IMR-90 (cell line): ENCODE measurements around the gene MAP1LC3A. TPM values are rescaled to one million over a fixed set of nuclear protein-coding genes. Genes with fewer than 3 reads are reported as not detected.

ENCODE experiments used
- ATAC-seq: fragments of 200-7000 bp; cut with Tn5 transposase; 2 replicates; pipeline ENCODE4 v1.9.1; 2020; ENCODE audit warnings: low read depth, mild to moderate bottlenecking, moderate library complexity
- BruUV-seq: library from RNA; stranded (reverse); fragments of 400-500 nt; replicated peaks from 2 replicates; lab custom pipeline; 2021; lab: Mats Ljungman, UMichigan
- CTCF ChIA-PET: fragments of 300-600 bp; formaldehyde crosslinking; extraction: SDS; loops from one replicate; lab custom pipeline; 2021; ENCODE audit warnings: antibody characterized with exemption; lab: Yijun Ruan, JAX
- POLR2A ChIA-PET: fragments of 300-600 bp; sonication (Branson Sonifier 250); formaldehyde crosslinking; loops from one replicate; lab custom pipeline; 2022; ENCODE audit warnings: antibody characterized with exemption; ENCODE audit not compliant: unreplicated experiment; lab: Charles Lee
- DNase-seq: peaks from one replicate; pipeline ENCODE4 v3.0.0; 2013
- H2AFZ ChIP-seq: replicated peaks from 2 replicates; pipeline ENCODE3; 2013; ENCODE audit warnings: low read length, mild to moderate bottlenecking; ENCODE audit not compliant: poor library complexity
- H2AK5ac ChIP-seq: 2 replicates; pipeline ENCODE4 v1.6.1; 2013; ENCODE audit warnings: low read depth, low read length, inconsistent platforms
- H2AK9ac ChIP-seq: replicated peaks from 2 replicates; pipeline ENCODE3; 2013; ENCODE audit warnings: mild to moderate bottlenecking, low read depth, low read length, moderate library complexity; ENCODE audit not compliant: poor library complexity
- H2BK120ac ChIP-seq: 2 replicates; pipeline ENCODE4 v1.6.1; 2013; ENCODE audit warnings: low read depth, low read length, inconsistent platforms
- H2BK15ac ChIP-seq: 3 replicates; pipeline ENCODE4 v1.6.1; 2013; ENCODE audit warnings: low read depth, low read length, inconsistent platforms
- H2BK20ac ChIP-seq: 2 replicates; pipeline ENCODE4 v1.6.1; 2013; ENCODE audit warnings: low read depth, mild to moderate bottlenecking, inconsistent platforms, low read length, moderate library complexity
- H2BK5ac ChIP-seq: 2 replicates; pipeline ENCODE4 v1.6.1; 2013; ENCODE audit warnings: mild to moderate bottlenecking, low read depth, low read length, inconsistent platforms; ENCODE audit not compliant: poor library complexity, severe bottlenecking
- H3K14ac ChIP-seq: replicated peaks from 2 replicates; pipeline ENCODE4 v1.6.1; 2013; ENCODE audit warnings: low read depth, low read length, inconsistent platforms
- H3K18ac ChIP-seq: 2 replicates; pipeline ENCODE4 v1.6.1; 2013; ENCODE audit warnings: low read depth, low read length, control low read depth
- H3K23ac ChIP-seq: 2 replicates; pipeline ENCODE4 v1.6.1; 2013; ENCODE audit warnings: low read depth, low read length, inconsistent platforms
- H3K27ac ChIP-seq: 2 replicates; pipeline ENCODE4 v1.5.1; 2013; ENCODE audit warnings: mild to moderate bottlenecking, control low read depth, low read length; ENCODE audit not compliant: insufficient read depth
- H3K27me3 ChIP-seq: 2 replicates; pipeline ENCODE4 v1.6.1; 2013; ENCODE audit warnings: low read length; ENCODE audit not compliant: control insufficient read depth, insufficient read depth
- H3K36me3 ChIP-seq: 2 replicates; pipeline ENCODE4 v1.6.1; 2013; ENCODE audit warnings: low read length, mixed read lengths; ENCODE audit not compliant: control insufficient read depth, insufficient read depth
- H3K4ac ChIP-seq: 2 replicates; pipeline ENCODE4 v1.6.1; 2013; ENCODE audit warnings: low read depth, low read length, inconsistent platforms
- H3K4me1 ChIP-seq: 2 replicates; pipeline ENCODE4 v1.6.1; 2013; ENCODE audit warnings: low read length, mixed read lengths; ENCODE audit not compliant: control insufficient read depth, insufficient read depth
- H3K4me2 ChIP-seq: 2 replicates; pipeline ENCODE4 v1.6.1; 2013; ENCODE audit warnings: low read depth, mild to moderate bottlenecking, control low read depth, low read length, moderate library complexity
- H3K4me3 ChIP-seq: 2 replicates; pipeline ENCODE4 v1.5.1; 2013; ENCODE audit warnings: low read depth, mild to moderate bottlenecking, control low read depth, low read length, moderate library complexity; ENCODE audit not compliant: insufficient read depth
- H3K56ac ChIP-seq: 2 replicates; pipeline ENCODE4 v1.6.1; 2013; ENCODE audit warnings: low read length, inconsistent platforms; ENCODE audit not compliant: insufficient read depth; ENCODE audit errors: extremely low read depth
- H3K79me1 ChIP-seq, 2 experiments: 2 replicates each; pipeline ENCODE4 v1.6.1; 2013; ENCODE audit warnings: low read length in 2 of 2, inconsistent platforms in 1 of 2, low read depth in 1 of 2
- H3K9ac ChIP-seq: 2 replicates; pipeline ENCODE4 v1.6.1; 2013; ENCODE audit warnings: low read depth, low read length, control low read depth
- H3K9me1 ChIP-seq: 2 replicates; pipeline ENCODE4 v1.6.1; 2013; ENCODE audit warnings: low read length, inconsistent platforms; ENCODE audit not compliant: insufficient read depth
- H3K9me3 ChIP-seq: 2 replicates; pipeline ENCODE4 v1.6.1; 2013; ENCODE audit warnings: low read length; ENCODE audit not compliant: control insufficient read depth, insufficient read depth
- H4K20me1 ChIP-seq: 2 replicates; pipeline ENCODE4 v1.6.1; 2013; ENCODE audit warnings: low read length, inconsistent platforms; ENCODE audit not compliant: insufficient read depth
- H4K5ac ChIP-seq: 2 replicates; pipeline ENCODE4 v1.6.1; 2013; ENCODE audit warnings: mild to moderate bottlenecking, low read depth, low read length, control low read depth
- H4K8ac ChIP-seq, 2 experiments: 2 replicates each; pipeline ENCODE4 v1.6.1; 2013; ENCODE audit warnings: low read depth in 2 of 2, low read length in 2 of 2, control low read depth in 1 of 2, inconsistent platforms in 1 of 2
- H4K91ac ChIP-seq: 2 replicates; pipeline ENCODE4 v1.6.1; 2013; ENCODE audit warnings: low read depth, low read length, inconsistent platforms; ENCODE audit not compliant: insufficient read depth
- BHLHE40 ChIP-seq: fragments of 150-350 bp; IDR thresholded peaks from 2 replicates; pipeline ENCODE4 v1.6.1; 2016; ENCODE audit warnings: mild to moderate bottlenecking, low read depth, low read length
- CEBPB ChIP-seq: IDR thresholded peaks from 2 replicates; pipeline ENCODE4 v1.6.1; 2012; ENCODE audit warnings: low read depth, low read length, improper control_type of control experiment
- CHD1 ChIP-seq: IDR thresholded peaks from 2 replicates; pipeline ENCODE4 v1.6.1; 2012; ENCODE audit warnings: low read depth, low read length, improper control_type of control experiment
- CTCF ChIP-seq: conservative IDR thresholded peaks from 2 replicates; pipeline ENCODE4 v1.5.1; 2012; ENCODE audit warnings: mild to moderate bottlenecking, low read depth, low read length, improper control_type of control experiment
- FOS ChIP-seq: fragments of 150-350 bp; IDR thresholded peaks from 2 replicates; pipeline ENCODE4 v1.6.1; 2016; ENCODE audit warnings: low read depth, low read length
- MAFK ChIP-seq: IDR thresholded peaks from 2 replicates; pipeline ENCODE4 v1.6.1; 2012; ENCODE audit warnings: low read depth, low read length, improper control_type of control experiment
- NFE2L2 ChIP-seq: fragments of 150-350 bp; IDR thresholded peaks from 2 replicates; pipeline ENCODE4 v1.6.1; 2016; ENCODE audit warnings: low read depth, mild to moderate bottlenecking, low read length
- POLR2A ChIP-seq: IDR thresholded peaks from 2 replicates; pipeline ENCODE4 v1.6.1; 2012; ENCODE audit warnings: mild to moderate bottlenecking, low read depth, low read length
- RAD21 ChIP-seq: IDR thresholded peaks from 2 replicates; pipeline ENCODE4 v1.6.1; 2012; ENCODE audit warnings: low read length, improper control_type of control experiment
- RFX5 ChIP-seq: IDR thresholded peaks from 2 replicates; pipeline ENCODE4 v1.8.0; 2012; ENCODE audit warnings: low read depth, mild to moderate bottlenecking, low read length, moderate library complexity
- USF2 ChIP-seq: fragments of 150-350 bp; IDR thresholded peaks from 2 replicates; pipeline ENCODE4 v1.6.1; 2017; ENCODE audit warnings: mild to moderate bottlenecking, antibody characterized with exemption, low read length, low read depth
- WGBS, 2 experiments: methylation state at CpG; one replicate each; pipeline versions ENCODE4 v1.1.5 to v1.1.7; 2013; ENCODE audit warnings: missing lambda C conversion rate in 2 of 2; ENCODE audit not compliant: insufficient read length in 1 of 2; ENCODE audit errors: extremely low coverage in 2 of 2; 5-methylcytosine and 5-hydroxymethylcytosine counted together
- dilution Hi-C: fragments of 300-500 bp; cut with HindIII; formaldehyde crosslinking; loops from one replicate; pipeline ENCODE4 v1.14.3; 2018; ENCODE audit warnings: low sequenced_read_pairs; ENCODE audit not compliant: unreplicated experiment
- in situ Hi-C: fragments of 300-500 bp; cut with MboI; formaldehyde crosslinking; loops from 3 replicates; pipeline ENCODE4 v1.14.3; 2019; ENCODE audit warnings: low sequenced_read_pairs, inconsistent platforms, mixed read lengths
- intact Hi-C: fragments of 100-400 bp; cut with micrococcal nuclease; formaldehyde crosslinking; loops from 2 replicates; pipeline ENCODE4 v1.10.0; 2022
- polyA plus RNA-seq, 3 experiments: library from polyadenylated mRNA; depleted of rRNA; stranded (reverse); fragments of >200 nt; gene quantifications; 2 replicates each; pipeline ENCODE4 v1.2.3, GENCODE V29; 2012; ENCODE audit warnings: low replicate concordance in 1 of 3
- total RNA-seq: library from RNA; depleted of rRNA; stranded (reverse); fragments of >200 nt; gene quantifications from 2 replicates; pipeline ENCODE4 v1.2.3, GENCODE V29; 2012

MAP1LC3A gene
- total and polyA plus RNA-seq, 2 of the 4 experiments (the other 2 are of a cell fraction), result 10.0 to 39.7 TPM

- no peak overlapping the region for H2AFZ ChIP-seq
- no peaks in the 10 kb centered on the region; a peak in 1 of 4 replicates for H3K79me1 ChIP-seq
- H2AK5ac ChIP-seq, result peak overlapping the region; percentile 21; the same call in 1 of the 2 replicates
- H3K18ac ChIP-seq, result no peak overlapping the region
- H3K27ac ChIP-seq, result no peak overlapping the region
- no peak overlapping the region for H4K8ac ChIP-seq
- H3K36me3 ChIP-seq, result 0 out of 2 replicates have a peak, but pooled peaks cover 1% of the 10 kb centered on the region
- CTCF ChIA-PET, result interaction anchor here (1.7 to 2.8 kb wide), 2 partner anchors 129 to 191 kb away, joined by 4 to 12 read pairs; no protein-coding TSS in a partner anchor
- H2BK15ac ChIP-seq, result no peak overlapping the region
- H3K14ac ChIP-seq, result no peak overlapping the region
- no peak overlapping the region for H3K4me3 ChIP-seq
- dilution Hi-C loops, result no loop called here
- H4K91ac ChIP-seq, result no peak overlapping the region; the same call in 1 of the 2 replicates
- intact Hi-C loops, result loop anchor here (10.0 kb wide), 1 partner anchor 386 kb away; no protein-coding TSS in a partner anchor
- 53% methylated on average over 2 of the region's 6 CpGs; no CpG with 5 or more reads in 1 of the 2 experiments for WGBS, 2 experiments
- H3K4me1 ChIP-seq, result peaks cover 17% of the 10 kb centered on the region
- H4K5ac ChIP-seq, result no peak overlapping the region
- H2BK20ac ChIP-seq, result no peak overlapping the region
- no peaks in the 10 kb centered on the region for H3K27me3 ChIP-seq
- H3K4me2 ChIP-seq, result no peak overlapping the region
- ATAC-seq (no peak), DNase-seq (no peak)
- no peak overlapping the region for H2BK5ac ChIP-seq
- TF ChIP-seq RAD21 (no peak), NFE2L2 (no peak), FOS (no peak), POLR2A (no peak), CTCF (no peak), USF2 (no peak), BHLHE40 (no peak), CHD1 (no peak), MAFK (no peak), CEBPB (no peak), RFX5 (no peak)
- H3K9ac ChIP-seq, result no peak overlapping the region
- no peak overlapping the region for H2AK9ac ChIP-seq
- 0 out of 2 replicates have a peak overlapping the region, but pooled peaks have one; percentile 19 for H3K4ac ChIP-seq
- no peak overlapping the region for H3K56ac ChIP-seq
- BruUV-seq, result no TSS peak
- H3K9me1 ChIP-seq, result peaks cover 20% of the 10 kb centered on the region
- POLR2A ChIA-PET, result no interaction called here
- in situ Hi-C loops, result no loop called here
- H4K20me1 ChIP-seq, result no peaks in the 10 kb centered on the region
- H3K23ac ChIP-seq, result no peak overlapping the region
- no peak overlapping the region for H2BK120ac ChIP-seq
- no peaks in the 10 kb centered on the region for H3K9me3 ChIP-seq
Observed at GRCh38 chr20:34578521-34578920, 20.0 kb downstream of the MAP1LC3A start.
